ENCODE data around the gene ZSWIM1. TPM values are rescaled to one million over a fixed set of nuclear protein-coding genes. Genes with fewer than 3 reads are reported as not detected.

ZSWIM1 gene
- total RNA-seq, 1 experiment from 2014 or later, result 13.4 TPM

- Histone ChIP-seq H3K36me3 (ENCODE audit: control insufficient read depth, insufficient read depth, low read length) (no peaks in the 10 kb centered on the region; the same call in 1 of the 2 replicates), H3K4me1 (ENCODE audit: control insufficient read depth, insufficient read depth, low read length) (peaks cover 4% of the 10 kb centered on the region; the same call in 1 of the 2 replicates), H3K9me3 (ENCODE audit: control insufficient read depth, insufficient read depth, low read depth, low read length) (no peaks in the 10 kb centered on the region), H3K27ac (ENCODE audit: low read length) (no peak overlapping the region), H3K27me3 (ENCODE audit: control insufficient read depth, insufficient read depth, low read length) (no peaks in the 10 kb centered on the region), H3K4me3 (ENCODE audit: low read depth in 2 of 2, low read length in 2 of 2) (no peak overlapping the region)
- BruUV-seq (replicated peaks), result no TSS peak
- TF ChIP-seq REST (IDR thresholded peaks at IDR 0.05; ENCODE audit: insufficient read depth in 1 of 2, low read depth in 2 of 2, low read length in 1 of 2), result no peak
- TF ChIP-seq TCF7L2 (IDR thresholded peaks at IDR 0.05; ENCODE audit: low read depth, low read length), result no peak
- TF ChIP-seq SIN3A (IDR thresholded peaks at IDR 0.05; ENCODE audit: borderline replicate concordance, insufficient read depth, low read depth, low read length), result no peak
- no peak for TF ChIP-seq POLR2AphosphoS5 (IDR thresholded peaks at IDR 0.05; ENCODE audit: low read depth, low read length)
- TF ChIP-seq CTCF (IDR thresholded peaks at IDR 0.05), result no peak
- intact Hi-C loops (cut with micrococcal nuclease; ENCODE audit: unreplicated experiment), result no loop called here
- POLR2A ChIA-PET, result interaction anchor here (0.6 kb wide), 1 partner anchor 780 kb away, joined by 3 read pairs; no protein-coding TSS in a partner anchor
- no peak for ATAC-seq
- in situ Hi-C loops (cut with HindIII; ENCODE audit: low pct_unique_long_range_greater_than_20kb, low sequenced_read_pairs), result no loop called here
- DNase-seq (ENCODE audit: low read depth, low spot score), result no peak
- CTCF ChIA-PET, result no interaction called here
Observed at GRCh38 chr20:45861221-45862075, 19.6 kb upstream of the ZSWIM1 start.

- Histone ChIP-seq H3K9me3 (ENCODE audit: control insufficient read depth, insufficient read depth, low read depth, low read length) (no peaks in the 10 kb centered on the region), H3K4me3 (ENCODE audit: low read depth in 2 of 2, low read length in 2 of 2) (no peak overlapping the region), H3K4me1 (ENCODE audit: control insufficient read depth, insufficient read depth, low read length) (peaks cover 7% of the 10 kb centered on the region; the same call in 1 of the 2 replicates), H3K36me3 (ENCODE audit: control insufficient read depth, insufficient read depth, low read length) (no peaks in the 10 kb centered on the region), H3K27me3 (ENCODE audit: control insufficient read depth, insufficient read depth, low read length) (no peaks in the 10 kb centered on the region), H3K27ac (ENCODE audit: low read length) (no peak overlapping the region)
- no TSS peak for BruUV-seq (replicated peaks)
- ChIA-PET CTCF (no interaction called here), POLR2A (no interaction called here)
- no peak for TF ChIP-seq REST (IDR thresholded peaks at IDR 0.05; ENCODE audit: insufficient read depth in 1 of 2, low read depth in 2 of 2, low read length in 1 of 2)
- TF ChIP-seq SIN3A (IDR thresholded peaks at IDR 0.05; ENCODE audit: borderline replicate concordance, insufficient read depth, low read depth, low read length), result no peak
- TF ChIP-seq CTCF (IDR thresholded peaks at IDR 0.05), result no peak
- TF ChIP-seq POLR2AphosphoS5 (IDR thresholded peaks at IDR 0.05; ENCODE audit: low read depth, low read length), result no peak
- no peak for TF ChIP-seq TCF7L2 (IDR thresholded peaks at IDR 0.05; ENCODE audit: low read depth, low read length)
- DNase-seq (ENCODE audit: low read depth, low spot score) (no peak), ATAC-seq (no peak)
- in situ Hi-C loops (cut with HindIII; ENCODE audit: low pct_unique_long_range_greater_than_20kb, low sequenced_read_pairs), result no loop called here
- intact Hi-C loops (cut with micrococcal nuclease; ENCODE audit: unreplicated experiment), result no loop called here
Observed at GRCh38 chr20:45863543-45864470, 17.2 kb upstream of the ZSWIM1 start.

Measured in Panc1 (cell line).